ENCODE results near the gene CCNL2.

DNA sequence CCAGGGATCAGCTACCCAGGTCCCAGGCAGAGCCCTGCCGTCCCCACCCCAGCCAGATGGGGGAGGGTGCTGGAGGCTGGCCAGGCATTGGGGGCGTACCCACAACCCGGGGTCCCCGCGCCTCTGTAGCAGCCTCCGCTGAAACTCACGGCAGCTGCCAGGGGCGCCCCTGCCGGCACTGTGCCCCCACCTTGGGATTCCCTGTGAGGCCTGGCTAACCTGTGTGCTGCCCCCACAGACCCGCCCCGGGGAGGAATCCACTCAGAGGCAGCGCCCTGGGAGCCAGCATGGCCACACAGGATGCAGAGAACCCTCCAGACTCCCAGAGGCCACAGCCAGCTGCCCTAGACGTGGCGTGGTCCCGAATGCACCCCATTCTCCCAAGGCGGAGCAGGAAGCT, 53.8 kb downstream of the CCNL2 start:
- TF ChIP-seq, protein P1, sequence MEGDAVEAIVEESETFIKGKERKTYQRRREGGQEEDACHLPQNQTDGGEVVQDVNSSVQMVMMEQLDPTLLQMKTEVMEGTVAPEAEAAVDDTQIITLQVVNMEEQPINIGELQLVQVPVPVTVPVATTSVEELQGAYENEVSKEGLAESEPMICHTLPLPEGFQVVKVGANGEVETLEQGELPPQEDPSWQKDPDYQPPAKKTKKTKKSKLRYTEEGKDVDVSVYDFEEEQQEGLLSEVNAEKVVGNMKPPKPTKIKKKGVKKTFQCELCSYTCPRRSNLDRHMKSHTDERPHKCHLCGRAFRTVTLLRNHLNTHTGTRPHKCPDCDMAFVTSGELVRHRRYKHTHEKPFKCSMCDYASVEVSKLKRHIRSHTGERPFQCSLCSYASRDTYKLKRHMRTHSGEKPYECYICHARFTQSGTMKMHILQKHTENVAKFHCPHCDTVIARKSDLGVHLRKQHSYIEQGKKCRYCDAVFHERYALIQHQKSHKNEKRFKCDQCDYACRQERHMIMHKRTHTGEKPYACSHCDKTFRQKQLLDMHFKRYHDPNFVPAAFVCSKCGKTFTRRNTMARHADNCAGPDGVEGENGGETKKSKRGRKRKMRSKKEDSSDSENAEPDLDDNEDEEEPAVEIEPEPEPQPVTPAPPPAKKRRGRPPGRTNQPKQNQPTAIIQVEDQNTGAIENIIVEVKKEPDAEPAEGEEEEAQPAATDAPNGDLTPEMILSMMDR (IDR thresholded peaks at IDR 0.05): no peak
- no peak for TF ChIP-seq EZH2 (IDR thresholded peaks at IDR 0.05; ENCODE audit: borderline replicate concordance, insufficient read depth, low read depth, low read length, poor library complexity, severe bottlenecking)
